B cell (primary cell): ENCODE data around the gene PSENEN.

Source experiments
- EZH2 ChIP-seq: IDR thresholded peaks from 2 replicates; pipeline ENCODE4 v1.6.1; 2012; ENCODE audit warnings: borderline replicate concordance, low read depth, mild to moderate bottlenecking, moderate library complexity, low read length; ENCODE audit not compliant: insufficient read depth, poor library complexity, severe bottlenecking
- TF ChIP-seq, protein P1 (sequence below): fragments of 200-600 bp; IDR thresholded peaks from one replicate; pipeline ENCODE4 v1.8.0; 2022; ENCODE audit warnings: antibody characterized with exemption, mild to moderate bottlenecking

DNA sequence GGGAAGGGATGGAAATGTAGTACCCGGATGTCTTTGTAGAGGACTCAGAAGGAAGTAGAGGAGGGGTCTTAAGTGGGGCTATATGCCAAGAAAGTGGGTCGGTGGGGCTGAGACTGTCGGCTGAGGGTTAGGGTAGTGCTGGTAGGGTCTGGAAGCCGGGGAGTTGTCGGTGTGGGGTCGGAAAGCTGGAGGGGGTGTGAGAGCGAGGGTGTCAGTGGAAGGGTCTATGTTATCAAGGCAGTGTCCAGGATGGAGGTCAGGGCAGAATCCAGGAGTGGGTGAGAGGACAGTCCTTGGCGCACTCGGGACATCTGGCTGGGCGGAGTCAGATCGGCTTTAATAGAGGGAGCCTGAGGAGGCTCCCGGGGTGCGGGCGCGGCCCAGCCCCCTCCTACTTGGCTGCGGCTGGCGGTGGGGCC, 9.7 kb downstream of the PSENEN start:
- TF ChIP-seq, protein P1, sequence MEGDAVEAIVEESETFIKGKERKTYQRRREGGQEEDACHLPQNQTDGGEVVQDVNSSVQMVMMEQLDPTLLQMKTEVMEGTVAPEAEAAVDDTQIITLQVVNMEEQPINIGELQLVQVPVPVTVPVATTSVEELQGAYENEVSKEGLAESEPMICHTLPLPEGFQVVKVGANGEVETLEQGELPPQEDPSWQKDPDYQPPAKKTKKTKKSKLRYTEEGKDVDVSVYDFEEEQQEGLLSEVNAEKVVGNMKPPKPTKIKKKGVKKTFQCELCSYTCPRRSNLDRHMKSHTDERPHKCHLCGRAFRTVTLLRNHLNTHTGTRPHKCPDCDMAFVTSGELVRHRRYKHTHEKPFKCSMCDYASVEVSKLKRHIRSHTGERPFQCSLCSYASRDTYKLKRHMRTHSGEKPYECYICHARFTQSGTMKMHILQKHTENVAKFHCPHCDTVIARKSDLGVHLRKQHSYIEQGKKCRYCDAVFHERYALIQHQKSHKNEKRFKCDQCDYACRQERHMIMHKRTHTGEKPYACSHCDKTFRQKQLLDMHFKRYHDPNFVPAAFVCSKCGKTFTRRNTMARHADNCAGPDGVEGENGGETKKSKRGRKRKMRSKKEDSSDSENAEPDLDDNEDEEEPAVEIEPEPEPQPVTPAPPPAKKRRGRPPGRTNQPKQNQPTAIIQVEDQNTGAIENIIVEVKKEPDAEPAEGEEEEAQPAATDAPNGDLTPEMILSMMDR, result no peak
- TF ChIP-seq EZH2, result no peak
